OCI-LY3 (cell line): ENCODE measurements around the gene USP33.
"Not testable (repeated sequence)": the region's sequence is repeated elsewhere in the genome, so short reads cannot be mapped to it uniquely, and the experiment has no call there.

ENCODE experiments used
- H2AFZ ChIP-seq: fragments of 200-600, 300-600 bp; shearing (Covaris generic); 2 replicates; pipeline ENCODE4 v1.6.0; 2014; ENCODE audit warnings: antibody characterized with exemption, low read depth, low read length
- H3K27ac ChIP-seq: fragments of 200-600, 300-600 bp; sonication (generic); 2 replicates; pipeline ENCODE4 v1.5.1; 2014; ENCODE audit warnings: mild to moderate bottlenecking, low read length, moderate library complexity, mixed read lengths
- H3K27me3 ChIP-seq: fragments of 200-600, 300-600 bp; sonication (generic); 2 replicates; pipeline ENCODE4 v1.6.1; 2014; ENCODE audit warnings: low read depth, low read length, mixed read lengths
- H3K36me3 ChIP-seq: fragments of 200-600, 300-600 bp; sonication (generic); replicated peaks from 2 replicates; pipeline ENCODE3; 2014; ENCODE audit warnings: low read depth, low read length, mixed read lengths
- H3K4me1 ChIP-seq: fragments of 300-600, 200-600 bp; sonication (generic); 2 replicates; pipeline ENCODE4 v1.6.1; 2014; ENCODE audit warnings: low read length, mixed read lengths
- H3K4me2 ChIP-seq: fragments of 200-600, 300-600 bp; sonication (generic); 2 replicates; pipeline ENCODE4 v1.6.1; 2014; ENCODE audit warnings: low read length, mixed read lengths
- H3K4me3 ChIP-seq: fragments of 300-600, 200-600 bp; sonication (generic); 2 replicates; pipeline ENCODE4 v1.5.1; 2014; ENCODE audit warnings: antibody characterized with exemption, mild to moderate bottlenecking, low read length, moderate library complexity
- H3K79me2 ChIP-seq: fragments of 300-600, 200-600 bp; shearing (Covaris generic); 2 replicates; pipeline ENCODE4 v1.6.1; 2014; ENCODE audit warnings: mild to moderate bottlenecking, low read length, mixed read lengths
- H3K9ac ChIP-seq: fragments of 300-600, 200-600 bp; shearing (Covaris generic); 2 replicates; pipeline ENCODE4 v1.6.0; 2014; ENCODE audit warnings: mild to moderate bottlenecking, low read length, moderate library complexity
- H3K9me3 ChIP-seq: fragments of 200-600, 300-600 bp; shearing (Covaris generic); 2 replicates; pipeline ENCODE4 v1.6.1; 2014; ENCODE audit warnings: low read length, mixed read lengths; ENCODE audit not compliant: insufficient read depth
- H4K20me1 ChIP-seq: fragments of 200-600, 300-600 bp; sonication (generic); 2 replicates; pipeline ENCODE4 v1.6.1; 2016; ENCODE audit warnings: low read length, mixed read lengths; ENCODE audit not compliant: insufficient read depth
- EZH2phosphoT487 ChIP-seq: fragments of 200-600 bp; shearing (Covaris generic); IDR thresholded peaks from 2 replicates; pipeline ENCODE4 v1.6.1; 2018; ENCODE audit warnings: antibody characterized with exemption, mixed run types, low read depth
- TF ChIP-seq, protein P1 (sequence below): fragments of 200-600, 300-600 bp; sonication (generic); IDR thresholded peaks from 2 replicates; pipeline ENCODE4 v1.5.1; 2014; ENCODE audit warnings: antibody characterized with exemption, low read length, low read depth

The USP33 gene

GRCh38 chr1:77655431-77655974 lies 104.1 kb downstream of the USP33 start:
- no peak overlapping the region for H3K4me3 ChIP-seq
- no peak overlapping the region for H3K9ac ChIP-seq
- H3K36me3 ChIP-seq = peaks cover 4% of the 10 kb centered on the region
- no peak overlapping the region for H3K27ac ChIP-seq
- H3K4me1 ChIP-seq = no peaks in the 10 kb centered on the region
- 0 out of 2 replicates have a peak, but pooled peaks cover 3% of the 10 kb centered on the region for H4K20me1 ChIP-seq
- H2AFZ ChIP-seq = no peak overlapping the region
- H3K79me2 ChIP-seq = peaks cover 59% of the 10 kb centered on the region
- TF ChIP-seq, protein P1, sequence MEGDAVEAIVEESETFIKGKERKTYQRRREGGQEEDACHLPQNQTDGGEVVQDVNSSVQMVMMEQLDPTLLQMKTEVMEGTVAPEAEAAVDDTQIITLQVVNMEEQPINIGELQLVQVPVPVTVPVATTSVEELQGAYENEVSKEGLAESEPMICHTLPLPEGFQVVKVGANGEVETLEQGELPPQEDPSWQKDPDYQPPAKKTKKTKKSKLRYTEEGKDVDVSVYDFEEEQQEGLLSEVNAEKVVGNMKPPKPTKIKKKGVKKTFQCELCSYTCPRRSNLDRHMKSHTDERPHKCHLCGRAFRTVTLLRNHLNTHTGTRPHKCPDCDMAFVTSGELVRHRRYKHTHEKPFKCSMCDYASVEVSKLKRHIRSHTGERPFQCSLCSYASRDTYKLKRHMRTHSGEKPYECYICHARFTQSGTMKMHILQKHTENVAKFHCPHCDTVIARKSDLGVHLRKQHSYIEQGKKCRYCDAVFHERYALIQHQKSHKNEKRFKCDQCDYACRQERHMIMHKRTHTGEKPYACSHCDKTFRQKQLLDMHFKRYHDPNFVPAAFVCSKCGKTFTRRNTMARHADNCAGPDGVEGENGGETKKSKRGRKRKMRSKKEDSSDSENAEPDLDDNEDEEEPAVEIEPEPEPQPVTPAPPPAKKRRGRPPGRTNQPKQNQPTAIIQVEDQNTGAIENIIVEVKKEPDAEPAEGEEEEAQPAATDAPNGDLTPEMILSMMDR = no peak
- TF ChIP-seq EZH2phosphoT487 = no peak
- no peak overlapping the region for H3K4me2 ChIP-seq
- H3K9me3 ChIP-seq = no peaks in the 10 kb centered on the region
- H3K27me3 ChIP-seq = no peaks in the 10 kb centered on the region

GRCh38 chr1:77652970-77653516 lies 106.6 kb downstream of the USP33 start:
- Histone ChIP-seq H3K9ac (no peak overlapping the region), H3K4me1 (no peaks in the 10 kb centered on the region), H3K9me3 (no peaks in the 10 kb centered on the region), H3K4me2 (no peak overlapping the region), H3K36me3 (peaks cover 12% of the 10 kb centered on the region), H3K27me3 (no peaks in the 10 kb centered on the region), H3K4me3 (no peak overlapping the region), H2AFZ (no peak overlapping the region), H3K79me2 (peaks cover 62% of the 10 kb centered on the region), H3K27ac (no peak overlapping the region), H4K20me1 (0 out of 2 replicates have a peak, but pooled peaks cover 3% of the 10 kb centered on the region)
- TF ChIP-seq, protein P1 = no peak
- TF ChIP-seq EZH2phosphoT487 = no peak

GRCh38 chr1:77652268-77652667 lies 107.4 kb downstream of the USP33 start:
- no peaks in the 10 kb centered on the region for H3K9me3 ChIP-seq
- TF ChIP-seq, protein P1 = no peak
- TF ChIP-seq EZH2phosphoT487 = no peak
- no peak overlapping the region for H2AFZ ChIP-seq
- H3K4me2 ChIP-seq = no peak overlapping the region
- no peaks in the 10 kb centered on the region for H3K4me1 ChIP-seq
- H3K27ac ChIP-seq = no peak overlapping the region
- H3K79me2 ChIP-seq = peaks cover 65% of the 10 kb centered on the region
- no peaks in the 10 kb centered on the region for H3K27me3 ChIP-seq
- H3K36me3 ChIP-seq = peaks cover 12% of the 10 kb centered on the region
- H4K20me1 ChIP-seq = 0 out of 2 replicates have a peak, but pooled peaks cover 3% of the 10 kb centered on the region
- H3K9ac ChIP-seq = no peak overlapping the region
- H3K4me3 ChIP-seq = no peak overlapping the region

- Histone ChIP-seq H3K9me3 (no peaks in the 10 kb centered on the region), H2AFZ (no peak overlapping the region), H3K79me2 (peaks cover 60% of the 10 kb centered on the region), H3K27ac (no peak overlapping the region), H3K27me3 (no peaks in the 10 kb centered on the region), H3K4me2 (no peak overlapping the region), H3K4me1 (no peaks in the 10 kb centered on the region), H3K36me3 (peaks cover 15% of the 10 kb centered on the region), H3K9ac (no peak overlapping the region), H4K20me1 (no peaks in the 10 kb centered on the region), H3K4me3 (no peak overlapping the region)
- TF ChIP-seq EZH2phosphoT487 = no peak
- TF ChIP-seq, protein P1 = no peak
Observed at GRCh38 chr1:77649127-77649526, 110.5 kb downstream of the USP33 start.

DNA sequence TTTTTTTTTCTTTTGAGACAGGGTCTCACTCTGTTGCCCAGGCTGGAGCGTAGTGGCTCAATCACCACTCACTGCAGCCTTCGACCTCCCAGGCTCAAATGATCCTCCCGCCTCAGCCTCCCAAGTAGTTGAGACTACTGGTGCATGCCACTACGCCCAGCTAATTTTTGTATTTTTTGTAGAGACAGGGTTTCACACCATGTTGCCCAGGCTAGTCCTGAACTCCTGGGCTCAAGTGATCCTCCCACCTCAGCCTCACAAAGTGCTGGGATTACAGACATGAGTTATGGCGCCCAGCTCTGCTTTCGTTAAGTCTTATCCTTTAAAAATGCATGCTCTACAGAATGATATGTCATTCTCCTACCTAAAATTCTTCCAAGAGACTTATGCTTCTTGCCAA lies 113.4 kb downstream of the USP33 start:
- H3K79me2 ChIP-seq = peaks cover 43% of the 10 kb centered on the region
- not testable (repeated sequence) for H3K27ac ChIP-seq, H3K4me2 ChIP-seq, H3K27me3 ChIP-seq, H3K4me3 ChIP-seq, H3K9ac ChIP-seq, H3K4me1 ChIP-seq, H4K20me1 ChIP-seq, H2AFZ ChIP-seq, H3K9me3 ChIP-seq
- H3K36me3 ChIP-seq = peaks cover 11% of the 10 kb centered on the region
